HG02759 (cell line): ENCODE measurements around the gene ZC3H7A.

ENCODE experiments used
- ATAC-seq: cut with Tn5 transposase; IDR thresholded peaks from one replicate; pipeline ENCODE4 v1.9.1; 2021; ENCODE audit warnings: mild to moderate bottlenecking, moderate library complexity; ENCODE audit not compliant: unreplicated experiment

The ZC3H7A gene

DNA sequence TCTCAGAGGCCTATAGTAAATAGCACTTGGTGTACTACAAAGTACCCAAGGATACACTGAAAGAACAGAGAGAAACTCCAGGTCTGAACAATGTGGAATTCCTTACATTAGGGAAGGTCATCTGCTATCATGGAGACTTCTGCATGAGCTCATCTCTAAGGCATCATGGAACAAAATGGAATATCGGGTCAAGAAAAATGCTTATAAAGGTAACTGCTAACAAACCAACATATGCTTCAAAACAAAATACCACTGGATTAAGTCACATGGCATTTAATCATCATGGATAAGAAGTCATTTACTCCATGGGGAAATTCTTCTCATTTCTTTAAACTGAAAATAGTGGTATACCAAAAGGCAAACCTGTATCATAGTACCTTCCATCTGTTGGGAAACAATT lies 88.6 kb downstream of the ZC3H7A start:
- ATAC-seq, result no peak

GRCh38 chr16:11707679-11708197 lies 89.3 kb downstream of the ZC3H7A start:
- no peak for ATAC-seq

DNA sequence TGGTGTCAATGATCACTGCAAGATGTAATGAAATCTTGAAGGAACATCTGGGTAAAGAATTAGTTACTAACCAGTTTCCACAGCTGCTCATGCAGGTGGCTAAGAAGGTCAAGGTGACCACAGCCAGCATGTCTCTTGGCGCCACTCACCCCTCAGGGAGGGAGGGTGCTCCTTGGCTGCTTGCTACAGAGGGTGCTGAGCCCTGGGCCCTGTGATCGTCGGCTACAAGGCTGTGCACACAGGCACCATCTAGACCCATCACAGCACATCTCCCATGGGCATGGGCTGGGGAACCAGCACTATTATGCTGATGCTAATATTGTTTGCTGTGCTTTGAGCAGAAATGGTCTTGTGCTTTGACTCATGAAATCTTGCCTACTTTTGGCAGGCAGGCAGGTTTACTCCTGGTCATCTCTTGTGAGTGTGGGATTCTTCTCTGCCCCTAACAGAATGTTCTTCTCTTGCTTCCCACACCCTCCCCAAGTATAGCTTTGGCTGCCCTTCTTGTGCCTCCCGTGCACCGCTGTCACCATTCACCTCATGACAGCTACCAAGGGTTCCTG lies 90.8 kb downstream of the ZC3H7A start:
- peak; percentile 86 for ATAC-seq

DNA sequence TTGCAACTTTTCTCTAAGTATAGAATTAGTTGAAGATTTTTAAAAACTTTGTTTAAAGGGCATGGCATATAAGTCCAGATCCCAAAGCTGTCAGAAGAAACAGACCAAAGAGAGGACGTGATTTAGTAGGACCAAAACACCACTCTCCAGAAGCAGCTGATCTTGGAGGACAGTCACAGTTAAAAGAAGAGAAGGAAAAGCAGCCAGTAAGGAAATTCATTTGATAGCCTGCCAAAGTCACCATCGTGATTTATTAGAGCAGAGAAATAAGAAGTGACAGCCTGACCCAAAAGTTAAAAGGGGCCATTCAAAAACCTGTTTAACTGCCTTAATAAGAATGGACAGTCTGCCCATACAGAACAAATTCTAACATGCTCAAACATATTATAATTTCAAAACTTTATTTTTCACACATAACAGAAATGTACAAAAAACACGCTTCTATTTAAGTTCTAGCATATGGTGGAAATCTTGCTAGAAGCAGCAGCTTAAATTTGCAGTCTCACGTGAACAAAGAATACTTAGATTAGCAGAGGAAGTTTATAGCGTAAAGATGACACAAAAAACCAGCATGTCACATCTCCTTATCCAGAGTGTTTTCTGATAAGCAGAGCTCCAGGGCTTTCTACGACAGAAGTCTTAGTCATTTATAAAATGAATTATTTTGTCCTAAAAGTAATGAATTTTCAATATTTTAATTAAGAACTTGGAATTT lies 91.6 kb downstream of the ZC3H7A start:
- no peak for ATAC-seq
